Heart left ventricle (tissue), 16 donors: Measurements from ENCODE around the gene RALB. TPM values are rescaled to one million over a fixed set of nuclear protein-coding genes. Genes with fewer than 3 reads are reported as not detected.

Source experiments
- ATAC-seq, 4 donors: fragments of 200-7000 bp; cut with Tn5 transposase; one replicate each; pipeline ENCODE4 v1.9.1; 2020 to 2022; ENCODE audit warnings: moderate library complexity in 4 of 4, mild to moderate bottlenecking in 3 of 4, moderate number of reproducible peaks in 1 of 4
- DNase-seq, 5 donors: peaks; one replicate each; pipeline ENCODE4 v3.0.0-alpha.2; 2020
- H3K27ac ChIP-seq, 12 donors: fragments of 200-600 bp; sonication (generic) in 4 of 12; one replicate each; pipeline versions ENCODE4 v1.5.0 to v1.8.0; 2016 to 2022; ENCODE audit warnings: mild to moderate bottlenecking in 2 of 12
- H3K27me3 ChIP-seq, 9 donors: fragments of 200-600 bp; sonication (generic) in 2 of 9; one replicate each; pipeline versions ENCODE4 v1.5.1 to v1.8.0; 2016 to 2022; ENCODE audit warnings: mild to moderate bottlenecking in 3 of 9
- H3K36me3 ChIP-seq, 9 donors: fragments of 200-600 bp; sonication (generic) in 2 of 9; one replicate each; pipeline versions ENCODE4 v1.5.0 to v1.8.0; 2018 to 2022; ENCODE audit warnings: mild to moderate bottlenecking in 2 of 9
- H3K4me1 ChIP-seq, 12 donors: fragments of 200-600 bp; sonication (generic) in 4 of 12; one replicate each; pipeline versions ENCODE4 v1.5.0 to v1.8.0; 2016 to 2022; ENCODE audit warnings: mild to moderate bottlenecking in 3 of 12
- H3K4me3 ChIP-seq, 12 donors: fragments of 200-600 bp; sonication (generic) in 4 of 12; one replicate each; pipeline versions ENCODE4 v1.5.0 to v1.8.0; 2017 to 2022; ENCODE audit warnings: mild to moderate bottlenecking in 9 of 12, moderate library complexity in 4 of 12
- H3K9me3 ChIP-seq, 12 donors: fragments of 200-600 bp; sonication (generic) in 4 of 12; one replicate each; pipeline versions ENCODE4 v1.5.0 to v1.8.0; 2016 to 2022; ENCODE audit warnings: mild to moderate bottlenecking in 1 of 12
- CTCF ChIP-seq, 12 donors: fragments of 200-600 bp; sonication (generic) in 4 of 12; IDR thresholded peaks; one replicate each; pipeline versions ENCODE4 v1.5.0 to v1.8.0; 2018 to 2022; ENCODE audit warnings: antibody characterized with exemption in 12 of 12, mild to moderate bottlenecking in 5 of 12
- POLR2A ChIP-seq, 2 donors: fragments of 450-650 bp; IDR thresholded peaks; one replicate each; pipeline ENCODE4 v1.6.1; 2017; ENCODE audit warnings: antibody characterized with exemption in 2 of 2, mild to moderate bottlenecking in 2 of 2, moderate library complexity in 2 of 2
- WGBS, 4 donors: extraction: QIAGEN DNeasy Blood & Tissue Kit in 2 of 4; methylation state at CpG; one replicate each; pipeline versions ENCODE4 v1.1.5 to v1.1.7; 2013 to 2018; 5-methylcytosine and 5-hydroxymethylcytosine counted together
- intact Hi-C, 10 donors: fragments of 100-400 bp; cut with DNase I; formaldehyde crosslinking; loops; one replicate each; pipeline versions ENCODE4 v1.11.1 to v1.14.2; 2022
- polyA plus RNA-seq, 2 donors: library from polyadenylated mRNA; stranded (reverse); fragments of 200-250 nt; gene quantifications; one replicate each; pipeline ENCODE4 v1.2.3, GENCODE V29; 2013
- total RNA-seq, 9 donors: library from RNA; depleted of rRNA in 2 of 9; stranded (reverse); fragments of >200 nt in 2 of 9; fragmentation: NEBNext Ultra II Directional in 3 of 9; extraction: Animal tissue kit (Norgen Biotek cat#: 25700) in 3 of 9; gene quantifications; one replicate each; pipeline versions ENCODE4 v1.1.0 to v1.2.4, GENCODE V29; 2016 to 2023
- donor health status: ischemic (EF 13 %, LVEDD 7.1; RV severe dilation, severe dysfunction).
- donor health status: healthy with polysubstance abuse.
- donor health status: DM: no; HTN: yes; CAD: no.
- donor health status: DM: no; HTN: no; CAD: no.
- donor health status: ischemic (EF 25% LVEDD 6.9; RV normal size, moderate dysfunction).
- donor health status: ischemic (EF 25% LVEDD 5.7; RV mildly dilated, moderate dysfunction).
- donor health status: healthy.
- donor health status: DM: yes; HTN: yes; CAD: no.
- donor health status: ischemic (EF 35%, LVEDD 5.7; RV mildly dilated, moderate dysfunction).
- donor health status: nonischemic (EF 11% LVEDD 7.7; RV severe dilation, severe dysfunction).
- donor health status: DM: yes; HTN: yes; CAD: no.
- donor health status: PGD.
- donor health status: ischemic (EF 29% LVEDD 5.4; RV normal size, mild dysfunction).
- donor health status: nonischemic (EF 23%, LVEDD 6.1; RV moderate dilation, normal function).

RALB gene
- total and polyA plus RNA-seq, 11 donors, result 30.5 to 111 (median 45.1) TPM

- ATAC-seq (no peak), DNase-seq (no peak)
- H3K4me3 ChIP-seq, result no peak overlapping the region
- H3K36me3 ChIP-seq, result no peaks in the 10 kb centered on the region
- H3K4me1 ChIP-seq, result peaks cover 0 to 46% (median 27%) of the 10 kb centered on the region in 12 donors
- intact Hi-C loops, result loop anchor here (2.0 to 10.0 kb wide), 14 partner anchors 95 to 732 kb away; no protein-coding TSS in a partner anchor
- no peak overlapping the region for H3K27ac ChIP-seq
- H3K27me3 ChIP-seq, result peaks cover 21 to 79% (median 49%) of the 10 kb centered on the region in 9 donors
- WGBS, 4 donors, result 21 to 47% (median 30%) methylated on average over 4 to 7 of the region's 7 CpGs
- H3K9me3 ChIP-seq, result no peaks in the 10 kb centered on the region
- no peak for TF ChIP-seq CTCF (IDR thresholded peaks at IDR 0.05)
- TF ChIP-seq POLR2A (IDR thresholded peaks at IDR 0.05), result no peak
These were observed 89.8 kb downstream of the RALB start for GRCh38 chr2:120342446-120342845.

GRCh38 chr2:120343100-120343432 lies 90.4 kb downstream of the RALB start:
- intact Hi-C loops, result loop anchor here (1.0 to 10.0 kb wide), 16 partner anchors 94 to 732 kb away; no protein-coding TSS in a partner anchor

GRCh38 chr2:120343433-120344105 lies 90.9 kb downstream of the RALB start:
- no peaks in the 10 kb centered on the region for H3K36me3 ChIP-seq
- TF ChIP-seq CTCF (IDR thresholded peaks at IDR 0.05) (peak; percentile 68 to 95 (median 87)), POLR2A (IDR thresholded peaks at IDR 0.05) (no peak)
- peaks cover 0 to 51% (median 27%) of the 10 kb centered on the region in 12 donors for H3K4me1 ChIP-seq
- H3K9me3 ChIP-seq, result no peaks in the 10 kb centered on the region
- peak overlapping the region in 4 of 12 donors; percentile 55 to 71 (median 65) for H3K27ac ChIP-seq
- peaks cover 21 to 81% (median 52%) of the 10 kb centered on the region in 9 donors for H3K27me3 ChIP-seq
- 4 to 6% (median 4%) methylated on average over 25 to 43 of the region's 43 CpGs for whole genome bisulfite sequencing, 4 donors
- H3K4me3 ChIP-seq, result peak overlapping the region in 10 of 12 donors; percentile 8 to 73 (median 58)
- ATAC-seq (peak; percentile 75 to 92 (median 90)), DNase-seq (peak; percentile 83 to 90 (median 85))
- intact Hi-C loops, result loop anchor here (1.0 to 10.0 kb wide), 17 partner anchors 94 to 731 kb away; no protein-coding TSS in a partner anchor

More at GRCh38 chr2:120343100-120343432, 90.4 kb downstream of the RALB start:
- peaks cover 0 to 51% (median 27%) of the 10 kb centered on the region in 12 donors for H3K4me1 ChIP-seq
- no peak for ATAC-seq
- H3K36me3 ChIP-seq, result no peaks in the 10 kb centered on the region
- H3K9me3 ChIP-seq, result no peaks in the 10 kb centered on the region
- TF ChIP-seq CTCF (IDR thresholded peaks at IDR 0.05), result no peak
- H3K4me3 ChIP-seq, result peak overlapping the region in 3 of 12 donors; percentile 8 to 62 (median 53)
- H3K27me3 ChIP-seq, result peaks cover 21 to 80% (median 53%) of the 10 kb centered on the region in 9 donors
- H3K27ac ChIP-seq, result no peak overlapping the region
- WGBS, 4 donors, result 20 to 79% (median 23%) methylated on average over 2 to 5 of the region's 5 CpGs
- DNase-seq, result no peak

Other genes starting within 250 kb of the RALB start
- gene EPB41L5, start 239.8 kb upstream of the RALB start, total RNA-seq, result 10 to 100 TPM in 5 of 9 donors, 1 to 10 TPM in 4; 7.6 to 16.9 (median 11.2) TPM
- gene EPB41L5, start 239.8 kb upstream of the RALB start, polyA plus RNA-seq, result 1 to 10 TPM; 3.1 to 8.0 TPM
- gene TMEM185B, start 29.5 kb upstream of the RALB start, total RNA-seq, result 10 to 100 TPM; 16.1 to 29.8 (median 26.8) TPM
- gene TMEM185B, start 29.5 kb upstream of the RALB start, polyA plus RNA-seq, result 10 to 100 TPM in 1 of 2 donors, 1 to 10 TPM in 1; 7.8 to 21.2 TPM
- gene INHBB, start 93.3 kb downstream of the RALB start, total RNA-seq, result 10 to 100 TPM in 1 of 9 donors, 1 to 10 TPM in 6, under 1 TPM in 2; 0.70 to 38.0 (median 2.0) TPM
- gene INHBB, start 93.3 kb downstream of the RALB start, polyA plus RNA-seq, result 1 to 10 TPM; 2.8 to 7.8 TPM